HEK293 (cell line): ENCODE results near the gene CST6.

Source experiments
- CTCF ChIA-PET: fragments of 350-600 bp; formaldehyde crosslinking; extraction: SDS; loops from one replicate; lab custom pipeline; 2021; ENCODE audit warnings: antibody characterized with exemption; lab: Yijun Ruan, JAX
- POLR2A ChIA-PET: fragments of 300-600 bp; formaldehyde crosslinking; extraction: SDS; loops from one replicate; lab custom pipeline; 2020; ENCODE audit warnings: antibody characterized with exemption, inconsistent platforms; lab: Yijun Ruan, JAX
- H3K27ac ChIP-seq: fragments of 200-500 bp; sonication (Bioruptor generic); 2 replicates; pipeline ENCODE4 v1.5.1; 2014; ENCODE audit warnings: low read depth, low read length, control low read depth, inconsistent platforms; ENCODE audit errors: extremely low read depth
- H3K36me3 ChIP-seq, 2 experiments: fragments of 200-500 bp in 1 of 2; sonication (Bioruptor generic) in 1 of 2; 1 replicate in 1 of 2; 2 replicates in 1 of 2; pipeline ENCODE4 v1.5.1; 2014 to 2017; ENCODE audit warnings: inconsistent platforms in 2 of 2, low read length in 2 of 2; ENCODE audit not compliant: control insufficient read depth in 2 of 2, insufficient read depth in 1 of 2
- H3K4me1 ChIP-seq: fragments of 200-500 bp; sonication (Bioruptor generic); 2 replicates; pipeline ENCODE4 v1.5.1; 2014; ENCODE audit warnings: mild to moderate bottlenecking, low read length, inconsistent platforms; ENCODE audit not compliant: control insufficient read depth, insufficient read depth
- H3K4me3 ChIP-seq: 2 replicates; pipeline ENCODE4 v1.5.1; 2011; ENCODE audit warnings: low read depth, mild to moderate bottlenecking, control low read depth, low read length, moderate library complexity
- H3K9me3 ChIP-seq: fragments of 200-500 bp; sonication (Bioruptor generic); 2 replicates; pipeline ENCODE4 v1.5.1; 2014; ENCODE audit warnings: low read depth, low read length, inconsistent platforms; ENCODE audit not compliant: control insufficient read depth, insufficient read depth
- GLI2 ChIP-seq: fragments of 450-650 bp; formaldehyde crosslinking; IDR thresholded peaks from 2 replicates; pipeline ENCODE4; 2017; ENCODE audit warnings: missing biosample characterization, missing genetic modification characterization, low read depth, borderline replicate concordance
- HOXA7 ChIP-seq: sonication (generic); formaldehyde crosslinking; IDR thresholded peaks from 2 replicates; pipeline ENCODE4 v1.8.1; 2022; ENCODE audit warnings: missing genetic modification reagents, borderline replicate concordance
- PRDM6 ChIP-seq: fragments of 450-650 bp; formaldehyde crosslinking; IDR thresholded peaks from 2 replicates; pipeline ENCODE4 v1.5.1; 2017; ENCODE audit warnings: missing biosample characterization, missing genetic modification characterization
- RBAK ChIP-seq: fragments of 450-650 bp; formaldehyde crosslinking; IDR thresholded peaks from 2 replicates; pipeline ENCODE4 v1.5.1; 2016; ENCODE audit warnings: missing biosample characterization, missing genetic modification characterization
- REPIN1 ChIP-seq: fragments of 450-650 bp; formaldehyde crosslinking; IDR thresholded peaks from 2 replicates; pipeline ENCODE4 v1.5.1; 2017; ENCODE audit warnings: missing biosample characterization, missing genetic modification characterization, low read depth
- SP3 ChIP-seq: fragments of 450-650 bp; formaldehyde crosslinking; IDR thresholded peaks from 2 replicates; pipeline ENCODE4 v1.5.1; 2016; ENCODE audit warnings: missing biosample characterization, missing genetic modification characterization
- ZEB2 ChIP-seq: fragments of 450-650 bp; formaldehyde crosslinking; IDR thresholded peaks from 2 replicates; pipeline ENCODE4 v1.5.1; 2016; ENCODE audit warnings: missing biosample characterization, missing genetic modification characterization
- ZIC2 ChIP-seq: fragments of 450-650 bp; formaldehyde crosslinking; IDR thresholded peaks from 2 replicates; pipeline ENCODE4 v1.5.1; 2016; ENCODE audit warnings: missing biosample characterization, missing genetic modification characterization
- ZNF10 ChIP-seq: fragments of 450-650 bp; formaldehyde crosslinking; IDR thresholded peaks from 2 replicates; pipeline ENCODE4 v1.5.1; 2017; ENCODE audit warnings: missing biosample characterization, missing genetic modification characterization
- ZNF121 ChIP-seq: fragments of 450-650 bp; formaldehyde crosslinking; IDR thresholded peaks from 2 replicates; pipeline ENCODE4 v1.5.1; 2016; ENCODE audit warnings: missing biosample characterization, missing genetic modification characterization
- ZNF24 ChIP-seq: fragments of 450-650 bp; formaldehyde crosslinking; IDR thresholded peaks from 2 replicates; pipeline ENCODE4 v1.5.1; 2016; ENCODE audit warnings: missing biosample characterization, missing genetic modification characterization
- ZNF248 ChIP-seq: fragments of 450-650 bp; formaldehyde crosslinking; IDR thresholded peaks from 2 replicates; pipeline ENCODE4 v1.5.1; 2017; ENCODE audit warnings: missing biosample characterization, missing genetic modification characterization
- ZNF48 ChIP-seq: fragments of 450-650 bp; formaldehyde crosslinking; IDR thresholded peaks from 2 replicates; pipeline ENCODE4 v1.5.1; 2016; ENCODE audit warnings: missing biosample characterization, missing genetic modification characterization
- ZNF510 ChIP-seq: fragments of 450-650 bp; formaldehyde crosslinking; IDR thresholded peaks from 2 replicates; pipeline ENCODE4 v1.5.1; 2018; ENCODE audit warnings: mild to moderate bottlenecking, missing genetic modification characterization, missing biosample characterization; ENCODE audit not compliant: insufficient replicate concordance
- ZNF549 ChIP-seq: fragments of 450-650 bp; IDR thresholded peaks from 2 replicates; pipeline ENCODE4 v1.5.1; 2018; ENCODE audit warnings: missing biosample characterization, missing genetic modification characterization, mild to moderate bottlenecking, inconsistent platforms, moderate library complexity
- ZNF558 ChIP-seq: fragments of 450-650 bp; formaldehyde crosslinking; IDR thresholded peaks from 2 replicates; pipeline ENCODE4 v1.5.1; 2016; ENCODE audit warnings: missing biosample characterization, missing genetic modification characterization
- ZNF792 ChIP-seq: fragments of 450-650 bp; formaldehyde crosslinking; IDR thresholded peaks from 2 replicates; pipeline ENCODE4 v1.5.1; 2016; ENCODE audit warnings: missing biosample characterization, missing genetic modification characterization
- TF ChIP-seq, protein P1 (sequence below): fragments of 450-650 bp; formaldehyde crosslinking; IDR thresholded peaks from 2 replicates; pipeline ENCODE4 v1.5.1; 2016; ENCODE audit warnings: missing biosample characterization, missing genetic modification characterization
- TF ChIP-seq, protein P2 (sequence below): fragments of 450-650 bp; formaldehyde crosslinking; conservative IDR thresholded peaks from 2 replicates; pipeline ENCODE4 v1.5.1; 2016; ENCODE audit warnings: low read depth, missing biosample characterization, missing genetic modification characterization

The CST6 gene

DNA sequence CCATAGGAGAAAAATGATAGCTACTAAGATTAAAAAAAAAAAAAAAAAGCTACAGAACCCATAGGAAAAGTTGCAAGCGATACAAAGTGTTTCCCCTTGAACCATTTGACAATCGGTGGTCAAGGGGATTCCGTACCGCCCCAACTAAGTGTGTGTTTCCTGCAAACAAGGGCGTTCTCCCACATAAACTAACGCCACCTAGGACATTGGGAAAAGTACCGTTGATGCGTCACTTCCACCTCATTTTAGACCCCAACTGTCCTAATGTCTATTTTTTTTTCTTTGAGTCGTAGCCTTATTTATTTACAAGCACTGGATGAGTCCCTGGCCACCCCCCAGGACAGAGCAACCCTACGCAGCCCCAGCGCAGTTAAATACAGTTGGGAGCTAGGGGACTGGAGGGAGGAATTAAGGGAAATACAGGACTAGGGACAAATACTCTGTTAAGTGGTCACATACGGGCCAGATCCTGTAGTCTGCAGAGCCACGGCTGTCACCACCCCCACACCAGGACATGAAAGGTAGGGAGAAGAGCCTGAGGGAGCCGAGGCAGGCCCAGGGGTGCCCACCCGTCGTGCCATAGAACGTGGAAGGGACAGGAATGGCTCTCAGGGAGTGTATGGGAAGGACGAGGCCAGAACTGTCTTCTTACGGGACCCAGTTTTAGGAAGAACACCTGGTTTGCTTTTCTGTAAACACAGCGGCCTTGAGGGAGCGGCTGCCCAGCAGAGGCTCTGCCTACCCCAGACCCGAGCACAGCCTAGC, 28.8 kb upstream of the CST6 start:
- CTCF ChIA-PET, result interaction anchor here (2.2 kb wide), 1 partner anchor 98 kb away, joined by 8 read pairs; no protein-coding TSS in a partner anchor
- Histone ChIP-seq H3K27ac (no peak overlapping the region), H3K9me3 (no peaks in the 10 kb centered on the region), H3K36me3 (peaks cover 0 to 16% of the 10 kb centered on the region in 2 experiments; a peak in 1 of 3 replicates), H3K4me1 (no peaks in the 10 kb centered on the region), H3K4me3 (no peak overlapping the region)
- TF ChIP-seq, protein P1, sequence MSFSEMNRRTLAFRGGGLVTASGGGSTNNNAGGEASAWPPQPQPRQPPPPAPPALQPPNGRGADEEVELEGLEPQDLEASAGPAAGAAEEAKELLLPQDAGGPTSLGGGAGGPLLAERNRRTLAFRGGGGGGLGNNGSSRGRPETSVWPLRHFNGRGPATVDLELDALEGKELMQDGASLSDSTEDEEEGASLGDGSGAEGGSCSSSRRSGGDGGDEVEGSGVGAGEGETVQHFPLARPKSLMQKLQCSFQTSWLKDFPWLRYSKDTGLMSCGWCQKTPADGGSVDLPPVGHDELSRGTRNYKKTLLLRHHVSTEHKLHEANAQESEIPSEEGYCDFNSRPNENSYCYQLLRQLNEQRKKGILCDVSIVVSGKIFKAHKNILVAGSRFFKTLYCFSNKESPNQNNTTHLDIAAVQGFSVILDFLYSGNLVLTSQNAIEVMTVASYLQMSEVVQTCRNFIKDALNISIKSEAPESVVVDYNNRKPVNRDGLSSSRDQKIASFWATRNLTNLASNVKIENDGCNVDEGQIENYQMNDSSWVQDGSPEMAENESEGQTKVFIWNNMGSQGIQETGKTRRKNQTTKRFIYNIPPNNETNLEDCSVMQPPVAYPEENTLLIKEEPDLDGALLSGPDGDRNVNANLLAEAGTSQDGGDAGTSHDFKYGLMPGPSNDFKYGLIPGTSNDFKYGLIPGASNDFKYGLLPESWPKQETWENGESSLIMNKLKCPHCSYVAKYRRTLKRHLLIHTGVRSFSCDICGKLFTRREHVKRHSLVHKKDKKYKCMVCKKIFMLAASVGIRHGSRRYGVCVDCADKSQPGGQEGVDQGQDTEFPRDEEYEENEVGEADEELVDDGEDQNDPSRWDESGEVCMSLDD (tag by site-specific recombination), result no peak
- no peak for TF ChIP-seq GLI2 (tag by site-specific recombination)
- no peak for TF ChIP-seq ZNF792 (tag by site-specific recombination)
- TF ChIP-seq, protein P2, sequence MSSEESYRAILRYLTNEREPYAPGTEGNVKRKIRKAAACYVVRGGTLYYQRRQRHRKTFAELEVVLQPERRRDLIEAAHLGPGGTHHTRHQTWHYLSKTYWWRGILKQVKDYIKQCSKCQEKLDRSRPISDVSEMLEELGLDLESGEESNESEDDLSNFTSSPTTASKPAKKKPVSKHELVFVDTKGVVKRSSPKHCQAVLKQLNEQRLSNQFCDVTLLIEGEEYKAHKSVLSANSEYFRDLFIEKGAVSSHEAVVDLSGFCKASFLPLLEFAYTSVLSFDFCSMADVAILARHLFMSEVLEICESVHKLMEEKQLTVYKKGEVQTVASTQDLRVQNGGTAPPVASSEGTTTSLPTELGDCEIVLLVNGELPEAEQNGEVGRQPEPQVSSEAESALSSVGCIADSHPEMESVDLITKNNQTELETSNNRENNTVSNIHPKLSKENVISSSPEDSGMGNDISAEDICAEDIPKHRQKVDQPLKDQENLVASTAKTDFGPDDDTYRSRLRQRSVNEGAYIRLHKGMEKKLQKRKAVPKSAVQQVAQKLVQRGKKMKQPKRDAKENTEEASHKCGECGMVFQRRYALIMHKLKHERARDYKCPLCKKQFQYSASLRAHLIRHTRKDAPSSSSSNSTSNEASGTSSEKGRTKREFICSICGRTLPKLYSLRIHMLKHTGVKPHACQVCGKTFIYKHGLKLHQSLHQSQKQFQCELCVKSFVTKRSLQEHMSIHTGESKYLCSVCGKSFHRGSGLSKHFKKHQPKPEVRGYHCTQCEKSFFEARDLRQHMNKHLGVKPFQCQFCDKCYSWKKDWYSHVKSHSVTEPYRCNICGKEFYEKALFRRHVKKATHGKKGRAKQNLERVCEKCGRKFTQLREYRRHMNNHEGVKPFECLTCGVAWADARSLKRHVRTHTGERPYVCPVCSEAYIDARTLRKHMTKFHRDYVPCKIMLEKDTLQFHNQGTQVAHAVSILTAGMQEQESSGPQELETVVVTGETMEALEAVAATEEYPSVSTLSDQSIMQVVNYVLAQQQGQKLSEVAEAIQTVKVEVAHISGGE (tag by site-specific recombination), result no peak
- no peak for TF ChIP-seq REPIN1 (tag by site-specific recombination)
- no peak for TF ChIP-seq ZEB2
- TF ChIP-seq ZNF549 (tag by site-specific recombination), result no peak
- no peak for TF ChIP-seq ZIC2 (tag by site-specific recombination)
- no peak for TF ChIP-seq ZNF510 (tag by site-specific recombination)
- no peak for TF ChIP-seq RBAK
- no peak for TF ChIP-seq ZNF558
- no peak for TF ChIP-seq ZNF248 (tag by site-specific recombination)
- no peak for TF ChIP-seq ZNF48 (tag by site-specific recombination)
- no peak for TF ChIP-seq ZNF121
- no peak for TF ChIP-seq SP3
- no peak for TF ChIP-seq ZNF24 (tag by site-specific recombination)
- TF ChIP-seq PRDM6 (tag by site-specific recombination), result no peak
- TF ChIP-seq ZNF10 (tag by site-specific recombination), result no peak
- TF ChIP-seq HOXA7, result no peak
- POLR2A ChIA-PET, result interaction anchor here (0.6 kb wide), 1 partner anchor 112 kb away, joined by 3 read pairs; no protein-coding TSS in a partner anchor
